ENCODE measurements around the gene MORN1. TPM values are rescaled to one million over a fixed set of nuclear protein-coding genes. Genes with fewer than 3 reads are reported as not detected.
A peak's percentile ranks its signal among the peaks of the same experiment; 100 is the strongest.

MORN1 gene
- total RNA-seq, 1 donor from 2014 or later: 35.3 TPM

GRCh38 chr1:2433196-2433595 lies 41.8 kb upstream of the MORN1 start:
- no peak for DNase-seq (ENCODE audit: low spot score, unreplicated experiment)
- no peaks in the 10 kb centered on the region for H3K4me1 Mint-ChIP-seq (ENCODE audit: low read depth)
- H3K27me3 Mint-ChIP-seq: peaks cover 17% of the 10 kb centered on the region
- TF ChIP-seq CTCF (IDR thresholded peaks at IDR 0.05; ENCODE audit: unreplicated experiment): no peak
- no peaks in the 10 kb centered on the region for H3K36me3 Mint-ChIP-seq (ENCODE audit: insufficient read depth)
- H3K27ac Mint-ChIP-seq: no peak overlapping the region
- H3K9me3 Mint-ChIP-seq (ENCODE audit: low read depth): no peaks in the 10 kb centered on the region
- H3K4me3 Mint-ChIP-seq (ENCODE audit: low read depth): no peak overlapping the region

DNA sequence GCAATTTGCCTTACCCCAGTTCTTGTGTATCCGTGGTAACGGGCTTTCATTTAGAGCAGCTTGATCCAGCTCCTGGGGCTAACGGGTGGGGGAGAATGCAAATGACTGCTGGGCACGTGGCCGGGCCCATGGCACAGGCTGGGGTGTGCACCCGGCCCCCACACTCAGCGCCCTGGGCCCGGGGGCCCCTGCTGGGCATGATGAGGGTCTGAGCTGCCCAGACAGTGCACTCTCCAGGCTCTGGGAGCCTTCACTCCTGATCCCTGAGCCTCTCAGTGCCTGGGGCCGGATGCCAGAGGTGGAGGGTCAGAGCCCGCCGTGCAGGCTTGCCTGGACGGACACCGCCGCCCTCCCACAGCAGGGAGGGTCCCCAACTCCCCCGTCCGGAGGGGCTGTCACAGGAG lies 41.1 kb upstream of the MORN1 start:
- H3K9me3 Mint-ChIP-seq (ENCODE audit: low read depth): no peaks in the 10 kb centered on the region
- DNase-seq (ENCODE audit: low spot score, unreplicated experiment): no peak
- no peak overlapping the region for H3K4me3 Mint-ChIP-seq (ENCODE audit: low read depth)
- H3K27me3 Mint-ChIP-seq: peaks cover 10% of the 10 kb centered on the region
- no peak for TF ChIP-seq CTCF (IDR thresholded peaks at IDR 0.05; ENCODE audit: unreplicated experiment)
- no peaks in the 10 kb centered on the region for H3K36me3 Mint-ChIP-seq (ENCODE audit: insufficient read depth)
- H3K4me1 Mint-ChIP-seq (ENCODE audit: low read depth): no peaks in the 10 kb centered on the region
- H3K27ac Mint-ChIP-seq: no peak overlapping the region

GRCh38 chr1:2431518-2431917 lies 40.2 kb upstream of the MORN1 start:
- no peaks in the 10 kb centered on the region for H3K36me3 Mint-ChIP-seq (ENCODE audit: insufficient read depth)
- no peak overlapping the region for H3K27ac Mint-ChIP-seq
- no peak overlapping the region for H3K4me3 Mint-ChIP-seq (ENCODE audit: low read depth)
- H3K4me1 Mint-ChIP-seq (ENCODE audit: low read depth): no peaks in the 10 kb centered on the region
- no peak for DNase-seq (ENCODE audit: low spot score, unreplicated experiment)
- peaks cover 7% of the 10 kb centered on the region for H3K27me3 Mint-ChIP-seq
- no peaks in the 10 kb centered on the region for H3K9me3 Mint-ChIP-seq (ENCODE audit: low read depth)
- no peak for TF ChIP-seq CTCF (IDR thresholded peaks at IDR 0.05; ENCODE audit: unreplicated experiment)

- H3K27me3 Mint-ChIP-seq: peaks cover 7% of the 10 kb centered on the region
- no peak for DNase-seq (ENCODE audit: low spot score, unreplicated experiment)
- no peaks in the 10 kb centered on the region for H3K4me1 Mint-ChIP-seq (ENCODE audit: low read depth)
- TF ChIP-seq CTCF (IDR thresholded peaks at IDR 0.05; ENCODE audit: unreplicated experiment): no peak
- no peaks in the 10 kb centered on the region for H3K36me3 Mint-ChIP-seq (ENCODE audit: insufficient read depth)
- H3K4me3 Mint-ChIP-seq (ENCODE audit: low read depth): no peak overlapping the region
- H3K9me3 Mint-ChIP-seq (ENCODE audit: low read depth): no peaks in the 10 kb centered on the region
- H3K27ac Mint-ChIP-seq: no peak overlapping the region
These were observed 39.7 kb upstream of the MORN1 start for GRCh38 chr1:2431103-2431502.

GRCh38 chr1:2430592-2430973 lies 39.2 kb upstream of the MORN1 start:
- no peaks in the 10 kb centered on the region for H3K4me1 Mint-ChIP-seq (ENCODE audit: low read depth)
- H3K9me3 Mint-ChIP-seq (ENCODE audit: low read depth): no peaks in the 10 kb centered on the region
- H3K27ac Mint-ChIP-seq: peak overlapping the region; percentile 62
- TF ChIP-seq CTCF (IDR thresholded peaks at IDR 0.05; ENCODE audit: unreplicated experiment): no peak
- H3K4me3 Mint-ChIP-seq (ENCODE audit: low read depth): no peak overlapping the region
- DNase-seq (ENCODE audit: low spot score, unreplicated experiment): no peak
- no peaks in the 10 kb centered on the region for H3K36me3 Mint-ChIP-seq (ENCODE audit: insufficient read depth)
- H3K27me3 Mint-ChIP-seq: peaks cover 7% of the 10 kb centered on the region
